Right lobe of liver (tissue), 6 donors: ENCODE data around the gene PHLDA1. TPM values are rescaled to one million over a fixed set of nuclear protein-coding genes. Genes with fewer than 3 reads are reported as not detected.

ENCODE experiments used
- ATAC-seq, 4 donors: fragments of 200-7000 bp; cut with Tn5 transposase; one replicate each; pipeline ENCODE4 v1.9.1; 2020; ENCODE audit warnings: mild to moderate bottlenecking in 4 of 4, moderate library complexity in 4 of 4
- DNase-seq, 3 donors: peaks; one replicate each; pipeline ENCODE4 v3.0.0-alpha.2; 2020
- H3K27ac ChIP-seq, 3 donors: fragments of 200-600 bp; one replicate each; pipeline ENCODE4 v1.8.0; 2022
- H3K27me3 ChIP-seq, 2 donors: fragments of 200-600 bp; one replicate each; pipeline ENCODE4 v1.8.0; 2022
- H3K36me3 ChIP-seq, 4 donors: fragments of 200-600 bp; sonication (generic) in 1 of 4; one replicate each; pipeline versions ENCODE4 v1.5.1 to v1.8.0; 2017 to 2022; ENCODE audit warnings: control low read depth in 1 of 4
- H3K4me1 ChIP-seq, 4 donors: fragments of 200-600 bp; sonication (generic) in 1 of 4; one replicate each; pipeline versions ENCODE4 v1.5.1 to v1.8.0; 2017 to 2022; ENCODE audit warnings: control low read depth in 1 of 4
- H3K4me3 ChIP-seq, 3 donors: fragments of 200-600 bp; one replicate each; pipeline ENCODE4 v1.8.0; 2022
- H3K9me3 ChIP-seq, 4 donors: fragments of 200-600 bp; sonication (generic) in 1 of 4; one replicate each; pipeline versions ENCODE4 v1.5.1 to v1.8.0; 2017 to 2022; ENCODE audit warnings: control low read depth in 1 of 4
- CTCF ChIP-seq, 4 donors: fragments of 200-600 bp in 3 of 4; fragments of 450-650 bp in 1 of 4; IDR thresholded peaks; one replicate each; pipeline versions ENCODE4 v1.5.1 to v1.8.0; 2016 to 2022; ENCODE audit warnings: antibody characterized with exemption in 4 of 4, mild to moderate bottlenecking in 2 of 4
- POLR2A ChIP-seq: fragments of 450-650 bp; IDR thresholded peaks from one replicate; pipeline ENCODE4 v1.6.1; 2017; ENCODE audit warnings: antibody characterized with exemption, mild to moderate bottlenecking
- WGBS: methylation state at CpG from one replicate; pipeline ENCODE4 v1.1.6; 2018; ENCODE audit warnings: low coverage, low lambda C conversion rate; ENCODE audit not compliant: insufficient coverage; ENCODE audit errors: missing lambda C conversion rate; 5-methylcytosine and 5-hydroxymethylcytosine counted together
- intact Hi-C, 2 donors: fragments of 100-400 bp; cut with DNase I; formaldehyde crosslinking; loops; one replicate each; pipeline versions ENCODE4 v1.11.2 to v1.14.1; 2022
- total RNA-seq, 6 experiments: library from RNA; depleted of rRNA in 2 of 6; stranded (reverse); fragments of >200 nt in 2 of 6; fragmentation: NEBNext Ultra II Directional in 3 of 6; extraction: Animal tissue kit (Norgen Biotek cat#: 25700) in 3 of 6; gene quantifications; one replicate each; pipeline versions ENCODE4 v1.1.0 to v1.2.4, GENCODE V29; 2016 to 2023
- donor health status: DM: no; HTN: yes; CAD: no.
- donor health status: DM: no; HTN: no; CAD: no.
- donor health status: DM: no; HTN: no; CAD: no.
- donor health status: DM: no; HTN: yes; CAD: no.
- donor health status: DM: no; HTN: yes; CAD: no.

The PHLDA1 gene
- total RNA-seq, 6 experiments from 2014 or later = 1.7 to 22.4 (median 14.3) TPM

- TF ChIP-seq POLR2A (no peak), CTCF (IDR thresholded peaks at IDR 0.05) (no peak)
- no peaks in the 10 kb centered on the region for H3K36me3 ChIP-seq
- H3K27me3 ChIP-seq = no peaks in the 10 kb centered on the region
- H3K9me3 ChIP-seq = no peaks in the 10 kb centered on the region
- intact Hi-C loops = loop anchor here (10.0 kb wide), 2 partner anchors 216 to 506 kb away; no protein-coding TSS in a partner anchor
- H3K27ac ChIP-seq = peak overlapping the region; percentile 76 to 98 (median 98)
- peaks cover 0 to 10% (median 3%) of the 10 kb centered on the region in 4 donors for H3K4me1 ChIP-seq
- 0% methylated on average over 2 of the region's 26 CpGs for WGBS
- DNase-seq = no peak
- peak in 3 of 4 donors; percentile 2 to 8 (median 2) for ATAC-seq
- peak overlapping the region; percentile 78 to 90 (median 82) for H3K4me3 ChIP-seq
Observed at GRCh38 chr12:76031081-76031413, 529 bp downstream of the PHLDA1 start.

DNA sequence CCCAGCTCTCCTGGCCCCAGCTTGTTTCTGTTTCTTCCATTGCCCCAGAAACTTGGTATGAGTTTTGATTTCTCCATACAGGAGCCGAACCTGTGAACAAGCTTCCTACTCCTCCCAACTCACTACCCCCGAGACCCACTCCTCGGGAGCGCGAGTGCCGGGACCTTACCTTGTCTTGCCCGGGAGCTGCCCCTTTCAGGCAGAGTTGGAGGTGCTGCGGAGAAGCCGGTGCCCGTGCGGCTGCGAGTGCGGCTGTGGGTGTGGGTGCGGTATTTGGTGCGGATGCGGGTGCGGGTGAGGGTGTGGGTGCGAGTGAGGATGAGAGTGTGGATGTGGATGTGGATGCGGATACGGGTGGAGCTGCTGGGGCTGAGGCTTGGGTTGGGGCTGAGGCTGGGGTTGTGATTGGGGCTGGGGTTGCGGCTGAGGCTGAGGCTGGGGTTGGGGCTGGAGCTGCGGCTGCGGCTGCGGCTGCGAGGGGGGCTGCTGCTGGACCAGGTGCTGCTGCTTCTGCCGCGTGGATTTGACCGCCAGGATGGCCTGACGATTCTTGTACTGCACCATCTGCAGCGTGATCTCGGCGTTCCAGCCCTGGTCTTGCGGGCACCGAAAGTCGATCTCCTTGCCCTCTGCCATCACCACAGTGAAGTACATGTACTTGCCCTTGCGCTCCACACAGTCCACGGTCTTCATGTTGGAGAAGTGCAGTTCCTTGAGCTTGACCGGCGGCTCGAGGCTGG is 1.1 kb downstream of the PHLDA1 start:
- ATAC-seq (no peak), DNase-seq (peak; percentile 39 to 67 (median 58))
- Histone ChIP-seq H3K9me3 (no peaks in the 10 kb centered on the region), H3K27ac (peak overlapping the region; percentile 76 to 98 (median 98)), H3K4me1 (peaks cover 0 to 10% (median 3%) of the 10 kb centered on the region in 4 donors), H3K27me3 (no peaks in the 10 kb centered on the region), H3K36me3 (no peaks in the 10 kb centered on the region), H3K4me3 (peak overlapping the region; percentile 78 to 90 (median 82))
- under 1% methylated on average over 20 of the region's 40 CpGs for WGBS
- intact Hi-C loops = loop anchor here (10.0 kb wide), 2 partner anchors 216 to 506 kb away; no protein-coding TSS in a partner anchor
- TF ChIP-seq CTCF (IDR thresholded peaks at IDR 0.05) (no peak), POLR2A (no peak)

DNA sequence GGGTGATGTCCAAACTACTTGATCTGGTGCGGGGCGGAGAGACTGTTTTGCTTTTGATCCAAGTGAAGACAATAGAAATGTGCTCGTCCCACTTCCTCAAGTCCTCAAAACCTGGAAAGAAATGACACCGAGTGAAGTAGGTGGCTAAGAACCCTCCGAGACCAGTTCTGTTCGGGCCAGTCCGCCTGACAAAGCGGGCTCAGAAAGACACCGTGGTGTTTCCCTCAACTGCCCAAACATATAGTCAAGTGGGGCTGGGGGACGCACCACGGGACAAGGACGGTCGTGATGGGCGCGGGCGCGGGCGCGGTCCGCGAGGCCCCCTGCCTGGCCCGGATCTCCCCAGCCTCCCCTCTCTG is 1.6 kb downstream of the PHLDA1 start:
- ATAC-seq = no peak
- 16% methylated on average over 6 of the region's 22 CpGs for WGBS
- intact Hi-C loops = loop anchor here (10.0 kb wide), 2 partner anchors 215 to 505 kb away; no protein-coding TSS in a partner anchor
- peak in 1 of 3 donors; percentile 29 for DNase-seq
- Histone ChIP-seq H3K27ac (peak overlapping the region; percentile 21 to 72 (median 61)), H3K4me3 (peak overlapping the region; percentile 78 to 90 (median 82)), H3K36me3 (no peaks in the 10 kb centered on the region), H3K27me3 (no peaks in the 10 kb centered on the region), H3K4me1 (peaks cover 0 to 10% (median 3%) of the 10 kb centered on the region in 4 donors), H3K9me3 (no peaks in the 10 kb centered on the region)
- TF ChIP-seq CTCF (IDR thresholded peaks at IDR 0.05) (no peak), POLR2A (no peak)

- DNase-seq = no peak
- ATAC-seq = no peak
- no peaks in the 10 kb centered on the region for H3K27me3 ChIP-seq
- H3K9me3 ChIP-seq = no peaks in the 10 kb centered on the region
- WGBS = 47% methylated on average over 3 of the region's 3 CpGs
- H3K4me1 ChIP-seq = peaks cover 0 to 10% (median 3%) of the 10 kb centered on the region in 4 donors
- peak overlapping the region; percentile 78 to 90 (median 82) for H3K4me3 ChIP-seq
- intact Hi-C loops = no loop called here
- no peaks in the 10 kb centered on the region for H3K36me3 ChIP-seq
- peak overlapping the region in 2 of 3 donors; percentile 61 to 72 for H3K27ac ChIP-seq
- no peak for TF ChIP-seq CTCF (IDR thresholded peaks at IDR 0.05)
- peak; percentile 9 for TF ChIP-seq POLR2A
Observed at GRCh38 chr12:76028571-76029277, 2.9 kb downstream of the PHLDA1 start.
